Cerebellar cortex (tissue), 1 donor: Measurements from ENCODE around the gene COL2A1.

Experiments used
- DNase-seq: peaks from one replicate; pipeline ENCODE4 v3.0.0-alpha.2; 2015; ENCODE audit warnings: low spot score

COL2A1 gene

GRCh38 chr12:48012070-48012469 is 7.8 kb upstream of the COL2A1 start:
- no peak for DNase-seq

- DNase-seq: no peak
Measured at GRCh38 chr12:48010366-48010970, 6.2 kb upstream of the COL2A1 start.

GRCh38 chr12:48009471-48009870 is 5.2 kb upstream of the COL2A1 start:
- DNase-seq: no peak

- DNase-seq: no peak
Measured at GRCh38 chr12:48008950-48009349, 4.7 kb upstream of the COL2A1 start.

- DNase-seq: no peak
Measured at GRCh38 chr12:48008349-48008748, 4.1 kb upstream of the COL2A1 start.

GRCh38 chr12:48007206-48007605 is 2.9 kb upstream of the COL2A1 start:
- no peak for DNase-seq

- no peak for DNase-seq
Measured at GRCh38 chr12:48005750-48006021, 1.4 kb upstream of the COL2A1 start.

- no peak for DNase-seq
Measured at GRCh38 chr12:48005001-48005749, 899 bp upstream of the COL2A1 start.

GRCh38 chr12:48003226-48004052 is 837 bp downstream of the COL2A1 start:
- no peak for DNase-seq

- no peak for DNase-seq
Measured at GRCh38 chr12:48002773-48003218, 1.5 kb downstream of the COL2A1 start.

GRCh38 chr12:48002414-48002730 is 1.9 kb downstream of the COL2A1 start:
- DNase-seq: no peak

GRCh38 chr12:48001505-48002413 is 2.5 kb downstream of the COL2A1 start:
- DNase-seq: no peak

- peak; percentile 12 for DNase-seq
Measured at GRCh38 chr12:48000878-48001504, 3.3 kb downstream of the COL2A1 start.

- DNase-seq: no peak
Measured at GRCh38 chr12:47999816-48000215, 4.5 kb downstream of the COL2A1 start.

- no peak for DNase-seq
Measured at GRCh38 chr12:47997321-47997720, 7.0 kb downstream of the COL2A1 start.

- DNase-seq: peak; percentile 53
Measured at GRCh38 chr12:47995981-47996401, 8.3 kb downstream of the COL2A1 start.

GRCh38 chr12:47993491-47993890 is 10.8 kb downstream of the COL2A1 start:
- no peak for DNase-seq

GRCh38 chr12:47992776-47993175 is 11.5 kb downstream of the COL2A1 start:
- no peak for DNase-seq

GRCh38 chr12:47991106-47992061 is 12.9 kb downstream of the COL2A1 start:
- DNase-seq: no peak

GRCh38 chr12:47990351-47991105 is 13.7 kb downstream of the COL2A1 start:
- DNase-seq: no peak
